Chondrocyte (in vitro differentiated cells): ENCODE results near the gene LMNA. TPM values are rescaled to one million over a fixed set of nuclear protein-coding genes. Genes with fewer than 3 reads are reported as not detected.

ENCODE experiments used
- DNase-seq: peaks from one replicate; pipeline ENCODE4 v3.0.0; 2021; ENCODE audit warnings: mixed read lengths, low spot score
- H3K27ac Mint-ChIP-seq: one replicate; pipeline ENCODE4 v1.8.0; 2021; ENCODE audit warnings: mild to moderate bottlenecking, moderate library complexity, mixed read lengths; ENCODE audit not compliant: unreplicated experiment
- H3K27me3 Mint-ChIP-seq: 2 replicates; pipeline ENCODE4 v1.8.0; 2021; ENCODE audit warnings: low read depth, mixed read lengths
- H3K36me3 Mint-ChIP-seq: 2 replicates; pipeline ENCODE4 v1.8.0; 2021; ENCODE audit warnings: low read depth, mixed read lengths
- H3K4me1 Mint-ChIP-seq: 2 replicates; pipeline ENCODE4 v1.8.0; 2021; ENCODE audit warnings: low read depth, mild to moderate bottlenecking, mixed read lengths
- H3K4me3 Mint-ChIP-seq: one replicate; pipeline ENCODE4 v1.8.0; 2021; ENCODE audit warnings: mild to moderate bottlenecking, moderate library complexity, mixed read lengths; ENCODE audit not compliant: unreplicated experiment
- H3K9me3 Mint-ChIP-seq: 2 replicates; pipeline ENCODE4 v1.8.0; 2021; ENCODE audit warnings: low read depth, mixed read lengths
- CTCF ChIP-seq: fragments of 200-600 bp; sonication (generic); IDR thresholded peaks from 2 replicates; pipeline ENCODE4 v1.5.0; 2021; ENCODE audit warnings: antibody characterized with exemption, mild to moderate bottlenecking, moderate library complexity
- total RNA-seq: library from RNA; stranded (reverse); gene quantifications from 3 replicates; pipeline ENCODE4 v1.2.1, GENCODE V29; 2021

LMNA gene
- total RNA-seq, 1 donor from 2014 or later = 675 TPM

- Mint-ChIP-seq H3K27ac (peak overlapping the region; percentile 99), H3K36me3 (peaks cover 12% of the 10 kb centered on the region)
- no peak for DNase-seq
These were observed 14.4 kb downstream of the LMNA start for GRCh38 chr1:156128654-156129597.

GRCh38 chr1:156129687-156130577 is 15.4 kb downstream of the LMNA start:
- Mint-ChIP-seq H3K36me3 (peaks cover 22% of the 10 kb centered on the region), H3K27ac (peak overlapping the region; percentile 99), H3K4me1 (peaks cover 59% of the 10 kb centered on the region), H3K4me3 (peak overlapping the region; percentile 53), H3K9me3 (no peaks in the 10 kb centered on the region), H3K27me3 (no peaks in the 10 kb centered on the region)
- TF ChIP-seq CTCF = peak; percentile 97
- DNase-seq = peak; percentile 96

More at GRCh38 chr1:156128654-156129597, 14.4 kb downstream of the LMNA start:
- no peak for TF ChIP-seq CTCF
- Mint-ChIP-seq H3K27me3 (no peaks in the 10 kb centered on the region), H3K9me3 (no peaks in the 10 kb centered on the region), H3K4me1 (peaks cover 69% of the 10 kb centered on the region), H3K4me3 (peak overlapping the region; percentile 53)

GRCh38 chr1:156130578-156130942 is 16.0 kb downstream of the LMNA start:
- peak; percentile 84 for DNase-seq
- Mint-ChIP-seq H3K27ac (peak overlapping the region; percentile 99), H3K4me3 (no peak overlapping the region), H3K4me1 (peaks cover 53% of the 10 kb centered on the region), H3K9me3 (no peaks in the 10 kb centered on the region), H3K36me3 (peaks cover 24% of the 10 kb centered on the region), H3K27me3 (no peaks in the 10 kb centered on the region)
- peak; percentile 54 for TF ChIP-seq CTCF

GRCh38 chr1:156134716-156135435 is 20.4 kb downstream of the LMNA start:
- Mint-ChIP-seq H3K9me3 (no peaks in the 10 kb centered on the region), H3K27me3 (no peaks in the 10 kb centered on the region), H3K27ac (peak overlapping the region; percentile 17), H3K4me1 (peaks cover 23% of the 10 kb centered on the region), H3K36me3 (peaks cover 44% of the 10 kb centered on the region), H3K4me3 (no peak overlapping the region)
- no peak for DNase-seq
- TF ChIP-seq CTCF = no peak
